GM21381 (cell line): ENCODE data around the gene LSR.
"Not testable (repeated sequence)": the region's sequence is repeated elsewhere in the genome, so short reads cannot be mapped to it uniquely, and the experiment has no call there.

Experiments used
- ATAC-seq: cut with Tn5 transposase; IDR thresholded peaks from one replicate; pipeline ENCODE4 v1.9.1; 2021; ENCODE audit warnings: mild to moderate bottlenecking, moderate library complexity; ENCODE audit not compliant: unreplicated experiment

The LSR gene

DNA sequence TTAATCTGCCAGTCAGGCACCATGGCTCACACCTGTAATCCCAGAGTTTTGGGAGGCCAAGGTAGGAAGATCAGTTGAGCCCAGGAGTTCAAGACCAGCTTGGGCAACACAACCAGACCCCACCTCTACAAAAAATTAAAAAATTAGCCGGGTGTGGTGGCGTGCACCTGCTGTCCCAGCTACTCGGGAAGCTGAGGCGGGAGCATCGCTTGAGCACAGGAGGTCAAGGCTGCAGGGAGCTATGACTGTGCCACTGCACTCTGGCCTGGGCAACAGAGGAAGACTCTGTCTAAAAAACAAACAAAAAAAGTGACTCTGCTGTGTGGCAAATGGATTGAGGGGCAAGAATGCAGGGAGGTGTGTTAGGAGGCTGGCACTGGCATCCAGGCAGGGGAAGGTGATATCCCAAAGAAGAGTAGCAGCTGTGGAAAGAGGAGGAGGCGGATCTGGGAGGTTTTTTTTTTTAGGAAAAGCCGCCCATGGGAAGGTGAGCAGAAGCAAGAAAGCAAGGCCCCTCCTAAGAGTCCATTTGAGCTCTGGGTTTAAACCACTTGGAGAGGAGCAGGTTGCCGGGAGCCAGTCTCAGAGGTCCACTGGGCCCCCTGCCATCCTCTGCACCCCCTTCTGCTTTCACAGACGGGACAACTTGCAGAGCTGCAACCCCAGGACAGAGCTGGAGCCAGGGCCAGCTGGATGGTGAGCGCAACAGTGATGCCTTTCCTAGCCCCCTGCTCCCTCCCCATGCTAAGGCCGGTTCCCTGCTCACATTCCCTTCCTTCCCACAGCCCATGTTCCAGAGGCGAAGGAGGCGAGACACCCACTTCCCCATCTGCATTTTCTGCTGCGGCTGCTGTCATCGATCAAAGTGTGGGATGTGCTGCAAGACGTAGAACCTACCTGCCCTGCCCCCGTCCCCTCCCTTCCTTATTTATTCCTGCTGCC, 35.6 kb downstream of the LSR start:
- no peak for ATAC-seq

DNA sequence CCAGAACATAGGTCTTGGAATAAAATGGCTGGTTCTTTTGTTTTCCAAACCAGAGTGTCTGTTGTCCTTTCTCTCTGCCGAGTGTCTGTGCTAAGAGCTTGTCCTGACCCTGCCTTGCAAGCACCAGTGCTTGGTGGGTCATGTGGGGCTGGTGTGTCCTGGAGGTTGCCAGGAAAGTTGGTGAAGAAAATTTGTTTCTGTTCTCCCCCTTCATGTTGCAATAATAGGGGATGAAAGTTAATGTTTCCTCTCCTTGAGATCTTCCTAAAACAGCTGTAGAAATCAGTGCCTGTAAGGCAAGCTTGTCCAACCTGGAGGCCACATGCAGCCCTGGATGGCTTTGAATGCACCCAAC, 36.3 kb downstream of the LSR start:
- no peak for ATAC-seq

DNA sequence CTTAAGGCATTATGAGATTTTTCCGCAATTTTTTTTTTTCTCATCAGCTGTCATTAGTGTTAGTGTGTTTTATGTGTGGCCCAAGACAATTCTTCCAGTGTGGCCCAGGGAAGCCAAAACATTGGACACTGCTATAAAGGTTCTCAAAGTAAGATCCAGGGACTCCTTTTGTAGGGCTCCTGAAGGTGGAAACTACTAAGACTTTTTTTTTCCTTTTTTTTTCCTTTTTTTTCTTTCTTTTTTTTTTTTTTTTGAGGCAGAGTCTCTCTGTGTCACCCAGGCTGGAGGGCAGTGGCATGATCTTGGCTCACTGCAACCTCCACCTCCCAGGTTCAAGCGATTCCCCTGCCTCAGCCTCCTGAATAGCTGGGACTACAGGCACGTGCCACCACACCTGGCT, 36.7 kb downstream of the LSR start:
- ATAC-seq, result not testable (repeated sequence)

DNA sequence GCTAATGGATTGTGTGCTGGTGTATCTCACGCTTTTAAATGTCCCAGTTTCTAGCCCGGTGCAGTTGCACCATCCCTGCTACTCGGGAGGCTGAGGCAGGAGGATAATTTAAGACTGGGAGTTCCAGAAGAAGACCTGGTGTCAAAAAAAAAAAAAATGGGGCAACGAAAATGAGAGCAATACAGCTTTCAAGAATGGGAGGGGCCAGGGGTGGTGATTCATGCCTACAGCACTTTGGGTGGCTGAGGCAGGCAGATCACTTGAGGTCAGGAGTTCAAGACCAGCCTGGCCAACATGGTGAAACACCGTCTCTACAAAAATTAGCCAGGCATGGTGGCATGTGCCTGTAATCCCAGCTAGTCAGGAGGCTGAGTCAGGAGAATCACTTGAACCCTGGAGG, 37.3 kb downstream of the LSR start:
- ATAC-seq, result not testable (repeated sequence)

DNA sequence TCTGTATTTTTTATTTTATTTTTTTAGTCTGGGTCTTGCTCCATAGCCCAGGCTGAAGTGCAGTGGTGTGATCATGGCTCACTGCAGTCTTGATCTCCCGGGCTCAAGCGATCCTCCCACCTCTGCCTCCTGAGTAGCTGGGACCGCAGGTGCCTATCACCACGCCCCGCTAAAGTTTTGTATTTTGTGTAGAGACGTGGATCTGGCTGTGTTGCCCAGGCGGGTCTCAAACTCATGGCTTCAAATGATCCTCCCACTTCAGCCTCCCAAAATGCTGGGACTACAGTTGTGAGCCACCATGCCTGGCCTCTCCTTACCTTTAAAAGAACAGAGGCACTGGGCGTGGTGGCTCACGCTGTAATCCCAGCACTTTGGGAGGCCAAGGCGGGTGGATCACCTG, 38.9 kb downstream of the LSR start:
- no peak for ATAC-seq

DNA sequence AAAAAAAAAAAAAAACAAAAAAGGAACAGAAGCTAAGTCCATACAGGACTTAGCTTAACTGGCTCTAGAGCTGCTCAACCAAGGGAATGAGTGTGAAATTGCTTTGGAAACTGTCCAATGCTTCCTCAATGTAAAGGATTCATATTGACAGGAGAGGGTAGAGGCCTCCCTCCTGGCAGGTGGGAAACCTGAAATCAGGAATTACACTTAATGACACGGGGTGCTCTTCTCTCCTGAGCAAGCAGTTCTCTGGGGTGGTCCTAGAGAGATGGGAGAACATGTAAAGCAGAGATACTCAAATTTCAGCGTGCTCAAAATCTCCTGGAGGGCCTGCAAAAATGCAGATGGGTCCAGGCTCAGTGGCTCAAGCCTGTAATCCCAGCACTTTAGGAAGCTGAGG, 39.5 kb downstream of the LSR start:
- ATAC-seq, result no peak

DNA sequence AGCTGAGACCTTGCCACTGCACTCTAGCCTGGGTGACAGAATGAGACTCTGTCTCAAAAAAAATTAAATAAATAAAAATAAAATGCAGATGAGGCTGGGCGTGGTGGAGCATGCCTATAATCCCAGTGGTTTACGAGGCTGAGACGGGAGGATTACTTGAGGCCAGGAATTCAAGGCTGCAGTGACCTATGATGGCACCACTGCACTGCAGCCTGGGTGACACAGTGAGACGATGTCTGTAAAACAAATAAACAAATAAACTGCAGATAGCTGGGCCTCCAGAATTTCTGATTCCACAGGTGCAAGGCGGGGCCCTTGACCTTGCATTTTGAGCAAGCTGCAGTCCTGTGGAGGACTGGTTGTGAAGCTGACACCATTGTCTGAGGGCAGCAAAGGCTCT, 40.1 kb downstream of the LSR start:
- ATAC-seq, result no peak

DNA sequence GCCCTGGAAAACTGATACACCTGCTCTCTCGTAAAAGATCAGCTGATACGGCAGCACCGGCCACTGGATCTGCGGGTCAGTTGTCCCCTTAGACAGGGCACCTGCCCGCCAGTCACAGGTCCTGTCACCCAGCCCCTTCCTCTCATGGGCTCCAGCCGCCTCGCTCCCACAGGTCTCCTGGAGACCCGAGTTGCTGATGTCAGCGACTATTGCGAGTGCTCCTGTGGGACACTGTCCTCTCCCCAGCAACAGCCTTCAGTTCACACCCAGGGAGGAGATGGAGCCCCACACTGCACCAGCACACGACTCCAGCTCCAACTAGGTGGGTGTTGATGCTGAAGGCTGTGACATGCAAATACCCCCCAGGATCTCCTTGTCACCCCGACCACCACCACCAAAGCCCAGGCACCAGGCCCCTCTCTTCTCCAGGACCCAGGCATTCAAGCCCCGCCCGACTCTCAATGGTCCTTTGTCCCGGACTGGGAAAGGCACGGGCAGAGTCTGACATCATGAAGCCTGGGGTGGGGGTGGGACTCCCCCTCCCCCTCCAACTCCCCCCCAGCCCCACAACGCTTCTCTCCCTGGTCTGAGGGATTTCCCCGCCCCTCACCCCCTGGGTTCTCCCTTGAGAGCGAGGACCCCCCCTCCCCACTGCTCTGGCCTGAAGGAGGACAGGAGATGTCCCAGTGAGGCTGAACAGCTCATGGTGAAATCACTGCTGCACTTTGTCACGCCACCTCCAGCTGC, 41.8 kb downstream of the LSR start:
- ATAC-seq, result no peak

DNA sequence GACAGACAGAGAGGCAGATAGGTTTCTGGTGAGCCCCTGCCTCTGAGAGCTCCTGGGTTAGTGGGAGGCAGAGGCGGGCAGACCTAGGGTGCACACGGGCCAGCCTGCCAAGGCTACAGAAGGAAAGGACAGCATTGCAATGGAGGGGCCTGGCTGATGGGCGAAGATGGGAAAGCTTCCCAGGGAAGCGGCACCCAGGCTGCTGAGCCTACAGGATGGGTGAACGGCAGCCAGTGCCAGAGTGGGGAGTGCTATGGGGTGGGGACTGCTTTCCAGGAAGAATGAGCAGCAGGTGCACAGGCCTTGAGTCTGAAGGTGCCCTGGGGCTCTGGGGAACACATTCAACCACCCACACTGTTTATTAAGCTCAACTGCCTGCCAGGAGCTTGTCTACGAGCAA, 42.5 kb downstream of the LSR start:
- no peak for ATAC-seq

DNA sequence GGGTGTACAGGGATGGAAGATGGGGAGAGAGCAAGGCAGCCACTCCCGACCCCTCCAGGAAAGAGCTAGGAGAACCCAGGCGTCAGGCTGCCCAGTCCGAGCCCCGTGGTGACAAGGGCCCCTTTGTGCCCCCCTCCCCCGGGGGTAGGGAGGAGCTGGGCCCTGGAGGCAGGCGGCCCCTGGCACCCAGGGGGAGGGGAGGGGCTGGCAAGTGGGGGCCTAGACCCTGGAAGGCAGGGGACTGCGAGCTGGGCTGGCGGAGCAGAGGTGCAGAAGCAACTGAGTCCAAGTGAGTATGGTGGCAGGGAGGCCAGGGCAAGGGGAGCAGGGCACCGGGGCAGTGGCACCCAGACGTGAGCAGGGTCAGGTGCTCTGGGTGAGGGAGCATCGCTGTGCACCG, 43.1 kb downstream of the LSR start, which contains the start of gene MAG:
Gene MAG (plus strand): TSS at position 246 of the 400 bp plus-strand sequence. CDS start 3,248 bp downstream, outside the sequence.
- no peak for ATAC-seq

DNA sequence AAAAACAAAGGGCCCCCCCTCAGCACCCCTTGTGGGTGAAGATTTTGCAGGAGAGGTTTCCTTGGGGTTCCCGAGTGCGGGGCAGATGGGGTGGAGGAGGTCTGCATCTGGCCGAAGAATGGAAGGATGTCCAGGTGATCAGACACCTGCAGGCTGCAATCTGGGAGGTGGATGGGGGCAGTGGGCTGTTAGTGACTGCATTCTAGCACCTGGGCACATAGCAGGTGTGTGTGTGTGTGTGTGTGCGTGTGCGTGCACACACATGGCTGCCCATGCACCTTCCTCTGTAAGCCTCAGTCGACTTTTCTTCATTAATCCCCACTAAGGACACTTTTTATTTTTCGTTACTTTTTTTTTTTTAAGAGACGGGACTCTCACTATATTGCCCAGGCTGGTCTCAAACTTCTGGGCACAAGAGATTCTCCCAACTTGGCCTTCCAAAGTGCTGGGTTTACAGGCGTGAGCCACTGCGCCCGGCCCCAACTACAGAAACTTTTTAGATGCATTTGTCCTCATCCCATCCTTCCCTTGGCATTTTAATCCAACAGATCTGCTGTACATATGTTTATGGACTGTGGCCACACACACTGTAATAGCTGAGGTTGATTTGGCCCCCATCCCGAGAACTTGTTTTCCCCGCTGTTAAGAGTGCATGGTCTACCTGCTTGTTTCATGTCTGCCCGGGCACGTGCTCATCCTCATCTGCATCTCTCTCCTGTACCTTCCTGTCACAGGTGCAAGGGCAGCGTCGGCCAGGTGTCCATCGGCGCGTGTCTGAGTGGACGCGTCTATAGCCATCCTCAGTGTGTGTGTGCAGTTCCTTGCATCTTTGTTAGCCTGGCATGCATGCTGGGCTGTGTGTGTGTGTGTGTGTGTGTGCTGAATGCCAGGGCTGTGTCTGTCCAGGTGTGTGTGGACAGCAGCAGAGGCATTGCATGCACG, 43.9 kb downstream of the LSR start:
- no peak for ATAC-seq

DNA sequence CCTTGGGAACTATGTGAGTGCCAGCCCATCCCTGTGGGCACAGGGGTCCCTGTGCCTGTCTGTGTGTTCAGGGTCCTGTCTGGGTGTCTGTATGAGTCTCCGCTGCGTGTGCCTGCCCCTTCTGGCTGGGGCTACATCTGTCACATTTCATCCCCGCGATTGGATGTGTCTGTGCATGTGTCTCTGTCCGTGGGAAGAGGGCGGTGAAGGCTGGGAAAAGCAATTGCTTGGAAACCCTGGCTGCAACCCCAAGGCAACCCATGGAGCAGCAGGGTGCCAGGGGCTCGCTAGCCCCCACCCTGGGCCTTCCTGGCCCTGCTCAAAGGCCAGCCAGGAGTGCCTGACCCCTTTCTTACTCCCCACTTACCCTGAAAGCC, 44.5 kb downstream of the LSR start:
- no peak for ATAC-seq

DNA sequence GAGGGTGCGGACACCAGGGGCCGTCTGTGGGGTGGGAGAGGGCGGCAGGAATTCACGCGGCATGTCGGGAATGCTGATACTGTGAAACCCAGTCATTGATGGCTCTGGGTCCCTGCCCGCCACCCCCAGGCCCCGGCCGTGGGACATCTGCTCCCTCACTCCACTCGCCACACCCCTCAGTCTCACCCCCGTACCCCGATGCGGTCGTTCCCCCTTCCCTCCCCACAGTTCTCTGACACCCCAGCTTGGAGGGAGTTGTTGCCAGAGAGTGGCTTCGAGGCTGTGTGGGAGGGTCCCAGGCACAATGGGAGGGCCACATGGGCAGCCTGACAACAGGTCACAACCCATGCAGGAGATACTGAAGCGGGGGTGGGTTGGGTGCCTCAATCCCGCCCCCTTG, 45.0 kb downstream of the LSR start:
- ATAC-seq, result no peak

DNA sequence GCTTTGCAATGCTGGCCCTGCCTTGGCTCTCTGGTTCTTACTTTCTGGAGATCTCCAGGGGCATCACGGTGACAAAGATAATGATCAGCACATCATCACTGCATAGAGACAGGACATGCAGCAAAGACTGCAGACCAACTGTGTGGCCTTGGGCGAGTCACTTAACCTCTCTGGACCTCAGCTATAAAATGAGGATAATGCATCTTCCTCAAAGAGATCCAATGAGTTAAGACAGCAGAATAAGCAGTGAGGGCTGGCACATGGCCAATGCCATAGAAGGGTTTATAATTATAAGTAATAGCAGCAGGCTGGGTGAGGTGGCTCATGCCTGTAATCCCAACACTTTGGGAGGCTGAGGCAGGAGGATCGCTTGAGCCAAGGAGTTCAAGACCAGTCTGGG, 45.5 kb downstream of the LSR start:
- ATAC-seq, result no peak

DNA sequence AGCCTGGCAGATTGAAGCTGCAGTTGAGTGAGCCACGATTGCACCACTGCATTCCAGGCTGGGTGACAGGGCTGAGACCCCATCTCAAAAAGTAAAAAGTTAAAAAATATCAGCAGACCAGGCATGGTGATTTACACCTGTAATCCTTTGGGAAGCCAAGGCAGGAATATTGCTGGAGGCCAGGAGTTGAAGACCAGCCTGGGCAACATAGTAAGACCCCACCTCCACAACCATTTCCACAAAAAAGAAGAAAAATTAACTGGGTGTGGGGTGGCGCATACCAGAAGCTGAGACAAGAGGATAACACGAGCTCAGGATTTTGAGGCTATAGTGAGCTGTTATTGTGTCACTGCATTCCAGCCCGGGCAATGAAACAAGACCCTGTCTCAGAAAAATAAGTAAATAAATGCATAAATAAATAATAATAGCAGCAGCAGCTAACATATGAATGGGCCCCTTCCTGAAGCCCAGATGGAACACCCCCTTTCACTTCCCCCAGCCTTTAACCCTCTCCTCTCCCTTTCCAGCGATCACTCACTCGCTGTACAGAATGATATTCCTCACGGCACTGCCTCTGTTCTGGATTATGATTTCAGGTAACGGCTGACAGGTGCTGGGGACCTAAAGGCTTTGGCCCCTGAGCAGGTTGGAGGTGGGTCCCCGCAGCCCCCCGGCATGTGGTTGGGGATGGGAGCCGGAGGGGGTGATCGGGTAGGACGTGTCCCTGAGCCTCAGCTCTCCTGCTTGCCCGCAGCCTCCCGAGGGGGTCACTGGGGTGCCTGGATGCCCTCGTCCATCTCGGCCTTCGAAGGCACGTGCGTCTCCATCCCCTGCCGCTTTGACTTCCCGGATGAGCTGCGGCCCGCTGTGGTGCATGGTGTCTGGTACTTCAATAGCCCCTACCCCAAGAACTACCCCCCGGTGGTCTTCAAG, 46.3 kb downstream of the LSR start:
- ATAC-seq, result no peak

DNA sequence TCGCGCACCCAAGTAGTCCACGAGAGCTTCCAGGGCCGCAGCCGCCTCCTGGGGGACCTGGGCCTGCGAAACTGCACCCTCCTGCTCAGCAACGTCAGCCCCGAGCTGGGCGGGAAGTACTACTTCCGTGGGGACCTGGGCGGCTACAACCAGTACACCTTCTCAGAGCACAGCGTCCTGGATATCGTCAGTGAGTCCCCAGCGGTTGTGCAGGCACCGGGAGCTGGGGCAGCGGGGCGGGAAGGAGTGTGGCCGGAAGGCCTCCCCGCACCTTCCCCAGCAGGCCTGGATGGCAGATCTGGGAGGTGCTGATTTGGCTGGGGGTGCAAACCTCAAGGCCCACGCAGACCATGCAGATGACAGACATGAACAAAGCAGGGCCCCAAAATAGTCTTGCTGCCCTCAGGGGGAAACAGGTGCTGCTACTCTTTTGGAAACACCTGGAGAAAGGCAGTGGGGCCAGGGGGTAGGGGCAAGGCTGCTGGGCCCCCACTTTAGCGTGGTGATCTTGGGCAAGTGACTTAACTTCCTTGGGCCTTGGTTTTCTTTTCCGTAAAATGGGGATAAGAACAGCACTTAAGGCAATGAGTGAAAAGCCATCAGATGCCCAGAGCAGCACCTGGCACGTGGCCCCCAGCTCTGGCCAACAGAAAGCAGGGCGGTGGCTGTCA, 47.1 kb downstream of the LSR start:
- ATAC-seq, result no peak

DNA sequence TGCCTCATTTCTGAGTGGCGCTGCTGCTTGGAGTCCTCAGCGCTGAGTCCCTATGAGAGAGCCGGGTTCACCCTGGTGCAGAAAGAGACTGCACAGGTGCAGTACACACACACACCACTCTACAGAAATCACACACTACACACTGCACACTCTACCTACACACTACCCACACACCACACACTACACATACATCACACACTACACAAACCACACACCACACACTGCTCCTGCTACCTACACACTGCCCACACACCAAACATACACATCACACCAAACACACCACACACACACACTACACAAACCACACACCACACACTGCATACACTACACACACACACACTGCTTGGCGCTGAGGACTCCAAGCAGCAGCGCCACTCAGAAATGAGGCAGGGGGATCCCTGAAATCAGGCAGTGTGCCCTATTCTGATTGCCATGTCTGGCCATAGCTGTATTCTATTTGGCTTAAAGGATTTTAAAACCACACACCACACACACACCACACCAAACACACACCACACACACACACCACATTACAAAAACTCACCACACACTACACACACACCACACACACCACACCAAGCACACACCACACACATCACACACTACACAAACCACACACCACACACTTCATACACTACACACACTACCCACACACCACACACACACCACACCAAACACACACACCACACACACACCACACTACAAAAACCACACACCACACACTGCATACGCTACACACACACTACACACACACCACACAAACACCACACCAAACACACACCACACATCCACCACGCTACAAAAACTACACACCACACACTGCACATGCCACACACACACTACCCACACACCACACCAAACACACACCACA, 48.1 kb downstream of the LSR start:
- ATAC-seq, result no peak

DNA sequence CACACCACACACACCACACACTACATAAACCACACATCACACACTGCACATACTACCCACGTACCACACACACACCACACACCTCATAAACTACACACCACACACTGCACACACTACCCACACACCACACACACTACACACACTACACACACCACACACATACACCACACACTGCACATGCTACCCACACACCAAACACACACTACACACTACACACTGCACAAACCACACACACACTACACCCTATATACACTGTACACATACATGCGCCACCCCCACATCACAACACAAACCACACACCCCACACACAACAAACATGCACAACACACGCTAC, 48.7 kb downstream of the LSR start:
- ATAC-seq, result no peak

DNA sequence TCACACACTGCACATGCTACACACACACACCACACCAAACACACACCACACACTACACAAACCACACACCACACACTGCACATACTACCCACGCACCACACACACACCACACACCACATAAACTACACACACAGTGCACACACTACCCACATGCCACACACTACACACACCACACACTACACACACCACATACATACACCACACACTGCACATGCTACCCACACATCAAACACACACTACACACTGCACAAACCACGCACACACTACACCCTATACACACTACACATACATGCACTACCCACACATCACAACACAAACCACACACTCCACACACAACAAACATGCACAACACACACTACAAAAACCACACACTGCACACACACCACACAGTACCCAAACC, 49.1 kb downstream of the LSR start:
- no peak for ATAC-seq
